ENCODE data around the gene CRADD.

GRCh38 chr12:93661021-93661420, 16.2 kb upstream of the CRADD start:
- TF ChIP-seq CTCF (IDR thresholded peaks at IDR 0.05) (no peak), POLR2A (IDR thresholded peaks at IDR 0.05; ENCODE audit: low read depth) (no peak)
